ENCODE data around the gene EPRS1. TPM values are rescaled to one million over a fixed set of nuclear protein-coding genes. Genes with fewer than 3 reads are reported as not detected.

The EPRS1 gene
- total RNA-seq, 4 donors from 2014 or later: 31.6 to 69.8 (median 51.9) TPM

- intact Hi-C loops (cut with DNase I): no loop called here
- Histone ChIP-seq H3K27ac (no peak overlapping the region), H3K9me3 (no peaks in the 10 kb centered on the region), H3K4me1 (no peaks in the 10 kb centered on the region), H3K4me3 (no peak overlapping the region), H3K36me3 (peaks cover 8 to 95% (median 20%) of the 10 kb centered on the region in 3 donors), H3K27me3 (no peaks in the 10 kb centered on the region)
- no peak for TF ChIP-seq POLR2A (IDR thresholded peaks at IDR 0.05)
- no peak for TF ChIP-seq CTCF (IDR thresholded peaks at IDR 0.05)
- WGBS, 2 donors: 76 to 77% methylated on average over 3 of the region's 3 CpGs
- DNase-seq: no peak
Observed at GRCh38 chr1:220067269-220068204, 21.2 kb upstream of the EPRS1 start.

GRCh38 chr1:220062629-220063028, 16.3 kb upstream of the EPRS1 start:
- peaks cover 3 to 99% (median 8%) of the 10 kb centered on the region in 3 donors for H3K36me3 ChIP-seq
- H3K4me3 ChIP-seq: no peak overlapping the region
- no peak for DNase-seq
- H3K4me1 ChIP-seq: no peaks in the 10 kb centered on the region
- H3K27me3 ChIP-seq: no peaks in the 10 kb centered on the region
- intact Hi-C loops (cut with DNase I): no loop called here
- TF ChIP-seq CTCF (IDR thresholded peaks at IDR 0.05) (no peak), POLR2A (IDR thresholded peaks at IDR 0.05) (no peak)
- WGBS, 2 donors: 92 to 95% methylated on average over 5 to 6 of the region's 6 CpGs
- no peak overlapping the region for H3K27ac ChIP-seq
- no peaks in the 10 kb centered on the region for H3K9me3 ChIP-seq

GRCh38 chr1:220060876-220061275, 14.6 kb upstream of the EPRS1 start:
- Histone ChIP-seq H3K36me3 (peaks cover 3 to 99% (median 8%) of the 10 kb centered on the region in 3 donors), H3K4me1 (no peaks in the 10 kb centered on the region), H3K9me3 (no peaks in the 10 kb centered on the region), H3K27ac (no peak overlapping the region), H3K27me3 (no peaks in the 10 kb centered on the region), H3K4me3 (no peak overlapping the region)
- WGBS, 2 donors: 93 to 96% methylated on average over 3 of the region's 3 CpGs
- no peak for TF ChIP-seq POLR2A (IDR thresholded peaks at IDR 0.05)
- TF ChIP-seq CTCF (IDR thresholded peaks at IDR 0.05): no peak
- DNase-seq: no peak
- intact Hi-C loops (cut with DNase I): no loop called here

GRCh38 chr1:220056374-220056773, 10.1 kb upstream of the EPRS1 start:
- intact Hi-C loops (cut with DNase I): no loop called here
- TF ChIP-seq POLR2A (IDR thresholded peaks at IDR 0.05): no peak
- no peak for TF ChIP-seq CTCF (IDR thresholded peaks at IDR 0.05)
- H3K9me3 ChIP-seq: no peaks in the 10 kb centered on the region
- no peaks in the 10 kb centered on the region for H3K27me3 ChIP-seq
- H3K4me3 ChIP-seq: no peak overlapping the region
- DNase-seq: no peak
- 87 to 89% methylated on average over 1 of the region's 1 CpG for WGBS, 2 donors
- peaks cover 0 to 59% (median 3%) of the 10 kb centered on the region in 3 donors for H3K36me3 ChIP-seq
- no peaks in the 10 kb centered on the region for H3K4me1 ChIP-seq
- no peak overlapping the region for H3K27ac ChIP-seq

GRCh38 chr1:220045356-220046051, 801 bp downstream of the EPRS1 start:
- Histone ChIP-seq H3K9me3 (no peaks in the 10 kb centered on the region), H3K36me3 (peaks cover 0 to 16% (median 0%) of the 10 kb centered on the region in 3 donors), H3K27me3 (no peaks in the 10 kb centered on the region), H3K4me3 (peak overlapping the region; percentile 67 to 99 (median 88)), H3K27ac (peak overlapping the region; percentile 81 to 95 (median 91)), H3K4me1 (peaks cover 10 to 25% (median 10%) of the 10 kb centered on the region in 3 donors)
- WGBS, 2 donors: 11 to 23% methylated on average over 15 to 17 of the region's 17 CpGs
- DNase-seq: no peak
- TF ChIP-seq CTCF (IDR thresholded peaks at IDR 0.05): no peak
- TF ChIP-seq POLR2A (IDR thresholded peaks at IDR 0.05): no peak
- intact Hi-C loops (cut with DNase I): loop anchor here (10.0 kb wide), 1 partner anchor 49 kb away; the partner anchor contains the start of gene IARS2
